HG02759 (cell line): ENCODE results near the gene TMEM115.

ENCODE experiments used
- ATAC-seq: cut with Tn5 transposase; IDR thresholded peaks from one replicate; pipeline ENCODE4 v1.9.1; 2021; ENCODE audit warnings: mild to moderate bottlenecking, moderate library complexity; ENCODE audit not compliant: unreplicated experiment

The TMEM115 gene

DNA sequence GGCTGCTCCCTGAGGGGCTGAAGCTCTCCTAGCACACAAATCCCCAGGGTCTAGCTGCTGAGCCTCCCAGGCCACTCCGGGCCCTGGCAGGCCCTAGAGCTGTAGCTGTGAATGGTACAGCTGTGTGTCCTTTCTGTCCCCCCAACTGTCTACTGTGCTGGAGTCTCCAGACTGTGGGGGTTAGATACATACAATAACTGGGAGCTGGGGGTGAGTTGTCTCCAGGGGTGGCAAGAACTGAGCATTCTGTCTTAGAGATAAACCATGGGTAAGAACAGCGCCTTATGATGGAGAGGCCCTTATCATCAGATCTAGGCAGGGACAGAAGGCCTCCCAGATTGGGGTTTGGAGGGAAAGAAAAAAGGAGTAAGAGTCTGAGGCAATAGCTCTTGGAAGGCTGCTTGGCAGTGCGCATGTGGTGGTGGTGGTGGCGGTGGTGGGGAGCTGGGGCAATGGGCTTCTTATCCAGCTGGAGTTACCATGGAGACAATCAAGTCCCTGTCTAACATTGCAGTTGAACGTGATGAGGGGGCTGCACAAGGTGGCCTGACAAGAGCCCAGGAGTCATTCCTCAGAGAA lies 5.0 kb downstream of the TMEM115 start:
- no peak for ATAC-seq

DNA sequence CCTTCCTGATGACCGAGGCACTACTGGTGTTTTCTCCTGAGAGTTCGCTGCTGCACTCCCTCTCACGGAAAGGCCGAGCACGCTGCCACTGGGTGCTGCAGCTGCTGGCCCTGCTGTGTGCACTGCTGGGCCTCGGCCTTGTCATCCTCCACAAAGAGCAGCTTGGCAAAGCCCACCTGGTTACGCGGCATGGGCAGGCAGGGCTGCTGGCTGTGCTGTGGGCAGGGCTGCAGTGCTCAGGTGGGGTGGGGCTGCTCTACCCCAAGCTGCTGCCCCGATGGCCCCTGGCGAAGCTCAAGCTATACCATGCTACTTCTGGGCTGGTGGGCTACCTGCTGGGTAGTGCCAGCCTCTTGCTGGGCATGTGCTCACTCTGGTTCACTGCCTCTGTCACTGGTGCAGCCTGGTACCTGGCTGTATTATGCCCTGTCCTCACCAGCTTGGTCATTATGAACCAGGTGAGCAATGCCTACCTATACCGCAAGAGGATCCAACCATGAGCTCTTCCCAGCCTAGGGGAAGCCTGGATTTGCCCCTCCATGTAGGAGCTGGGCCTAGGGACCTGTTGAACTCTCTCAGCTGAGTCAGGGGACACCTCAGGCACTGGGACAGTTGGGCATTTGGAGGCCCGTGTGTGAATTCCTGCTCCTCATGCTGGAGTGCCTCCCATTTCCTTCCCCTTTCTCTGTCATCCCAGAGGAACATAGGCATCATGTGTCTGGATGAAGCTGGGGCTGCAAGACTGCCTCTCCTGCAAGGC lies 5.9 kb downstream of the TMEM115 start:
- ATAC-seq = no peak

DNA sequence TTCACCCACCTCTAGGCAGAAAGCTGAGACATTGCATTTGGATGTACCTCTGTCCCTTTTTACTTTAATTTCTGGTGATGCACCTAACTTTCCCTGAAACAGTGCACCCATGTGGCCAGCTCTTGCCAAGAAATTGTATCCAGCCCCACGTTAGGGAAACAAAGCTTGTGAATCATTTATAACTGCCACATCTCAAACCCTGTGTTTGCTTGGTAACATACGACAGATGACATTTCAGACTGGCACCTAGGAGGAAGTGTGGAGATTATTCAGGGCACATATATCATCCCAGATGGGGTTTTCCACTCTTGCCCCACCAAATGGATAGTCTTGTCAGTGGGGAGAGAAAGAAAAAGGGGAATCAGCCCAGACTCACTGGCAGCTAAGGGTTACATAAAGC lies 6.5 kb downstream of the TMEM115 start:
- ATAC-seq = no peak

DNA sequence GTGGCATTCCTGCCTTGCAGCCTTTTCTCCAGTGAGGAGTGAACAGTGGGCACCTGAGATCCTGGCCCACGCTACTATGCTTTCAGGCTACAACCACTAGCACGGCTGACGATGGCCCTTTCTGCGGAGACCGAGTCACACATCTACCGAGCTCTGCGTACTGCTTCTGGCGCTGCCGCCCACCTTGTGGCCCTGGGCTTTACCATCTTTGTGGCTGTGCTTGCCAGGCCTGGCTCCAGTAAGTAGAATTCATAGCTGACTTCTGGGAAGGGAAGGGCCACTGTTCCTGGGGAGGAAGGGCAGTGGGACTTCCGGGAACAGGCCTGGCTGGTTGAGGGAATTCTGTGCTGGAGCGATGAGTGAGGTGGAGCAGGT lies 8.0 kb downstream of the TMEM115 start:
- ATAC-seq = peak; percentile 1

DNA sequence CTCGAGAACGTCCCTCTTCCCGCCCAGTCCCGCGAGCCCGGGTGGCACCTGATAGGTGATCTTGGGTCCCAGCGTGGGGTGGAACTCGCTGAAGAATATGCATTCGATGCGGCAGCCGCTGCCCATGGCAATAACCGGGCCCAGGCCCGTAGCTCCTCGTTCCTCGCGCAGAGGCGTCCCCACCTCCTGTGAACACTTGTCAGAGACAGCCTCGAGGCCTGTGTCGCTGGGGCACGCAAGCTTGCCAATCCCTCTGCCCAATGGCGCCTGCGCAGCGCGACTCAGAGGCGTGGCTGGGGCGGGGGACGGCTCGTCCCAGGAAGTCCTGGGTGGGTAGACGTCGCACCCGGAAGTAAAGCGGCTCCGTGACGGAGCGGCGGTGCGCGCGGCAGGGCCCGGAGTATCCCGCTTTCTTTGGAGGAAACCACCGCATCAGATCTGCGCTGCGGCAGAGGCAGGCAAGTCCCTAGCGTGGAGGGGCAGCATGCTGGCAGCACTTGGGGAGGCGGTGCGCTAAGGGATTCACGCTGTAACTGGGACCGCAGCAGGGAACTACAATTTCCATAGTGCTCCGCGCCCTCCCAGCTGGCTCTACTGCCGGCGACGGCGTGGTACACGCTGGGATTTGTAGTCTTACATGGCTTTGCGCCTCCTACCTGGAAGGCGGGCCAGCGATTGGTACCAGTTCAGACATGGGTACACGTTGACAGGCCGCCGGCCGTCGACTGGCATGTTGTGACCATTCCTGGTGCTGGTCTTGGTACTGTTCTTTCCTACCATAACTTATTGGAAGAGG lies 8.6 kb downstream of the TMEM115 start, which contains the start of the genes CYB561D2 and NPRL2:
CYB561D2 (plus strand) TSS at position 336 of the 796 bp plus-strand sequence. CDS start 572 bp downstream, outside the sequence.
NPRL2 (minus strand) TSS at position 249 of the 796 bp plus-strand sequence; CDS start at position 126, 123 bp downstream.
- ATAC-seq = peak; percentile 88

DNA sequence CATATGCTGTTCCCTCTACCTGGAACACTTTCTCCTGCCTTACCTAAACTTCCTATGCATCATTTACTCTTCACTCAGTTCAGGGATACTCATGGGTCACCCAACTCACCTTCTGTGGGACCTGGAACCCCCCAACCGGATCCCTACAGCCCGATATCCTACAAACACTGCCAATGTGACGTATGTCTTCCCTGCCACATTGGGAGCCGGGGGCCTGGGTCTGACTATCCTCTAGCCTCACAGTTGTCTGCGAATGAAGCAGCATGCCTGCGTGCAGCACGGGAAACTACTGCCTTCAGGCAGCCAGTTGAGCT lies 9.2 kb downstream of the TMEM115 start:
- no peak for ATAC-seq

DNA sequence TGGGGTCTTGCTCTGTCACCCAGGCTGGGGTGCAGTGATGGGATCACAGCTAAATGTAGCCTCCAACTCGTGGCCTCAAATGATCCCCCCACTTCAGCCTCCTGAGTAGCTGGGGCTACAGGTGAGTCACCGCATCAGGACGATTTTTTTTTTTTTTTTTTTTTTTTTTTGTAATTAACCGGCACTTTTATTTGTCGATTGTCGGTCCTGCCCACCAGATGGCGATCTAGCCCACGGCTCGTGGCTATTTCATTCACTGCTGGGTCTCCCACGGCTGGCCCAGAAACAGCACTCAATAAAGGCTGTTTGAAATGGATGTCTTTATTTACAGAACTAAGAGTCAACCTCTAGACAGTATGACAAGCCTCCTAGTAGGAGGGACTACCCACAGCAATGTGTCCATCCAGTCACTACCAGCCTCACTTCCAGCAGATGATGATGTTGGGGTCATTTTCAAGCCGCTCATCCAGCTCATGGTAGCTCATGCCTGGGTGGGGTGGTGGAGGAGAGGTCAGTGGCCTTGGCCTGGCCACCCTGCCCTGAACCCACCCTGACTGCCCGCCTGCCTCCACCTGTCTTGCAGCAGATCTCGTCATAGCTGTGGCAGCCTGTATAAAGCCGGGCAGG lies 12.0 kb downstream of the TMEM115 start:
- no peak for ATAC-seq

DNA sequence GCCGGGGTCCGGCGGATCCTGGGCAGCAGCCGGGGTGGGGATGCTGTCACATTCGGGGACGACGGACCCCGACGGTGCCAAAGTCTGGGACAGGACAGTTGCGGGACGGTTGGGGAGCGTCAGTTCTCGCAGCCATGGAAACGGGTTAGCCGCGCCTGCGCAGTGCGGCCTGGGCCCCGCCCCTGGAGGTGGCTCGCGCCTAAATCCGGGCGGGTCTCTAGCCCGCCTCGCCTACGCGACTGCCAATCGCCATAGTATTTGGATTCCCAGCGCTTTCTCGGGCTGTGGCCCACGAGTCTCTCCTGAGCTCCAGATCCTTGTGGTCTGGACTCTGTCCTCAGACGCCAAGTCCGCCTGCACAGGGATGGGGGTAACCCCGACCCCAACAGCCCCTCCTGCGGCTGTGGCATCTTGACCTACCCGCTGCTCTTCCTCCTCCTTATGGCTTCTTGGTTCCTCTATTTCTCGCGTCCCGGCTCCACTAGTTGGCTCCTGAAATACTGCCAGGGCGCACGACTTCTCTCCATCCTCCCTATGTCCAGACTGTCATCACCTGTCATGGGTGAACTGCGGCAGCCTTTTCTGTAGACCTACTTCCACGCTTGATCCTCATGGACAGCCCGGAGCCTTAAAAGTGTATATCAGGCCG lies 13.6 kb downstream of the TMEM115 start, which contains the start of gene ZMYND10:
ZMYND10 (minus strand) TSS at position 147 of the 649 bp plus-strand sequence. CDS start 153 bp downstream, outside the sequence.
- ATAC-seq = no peak

DNA sequence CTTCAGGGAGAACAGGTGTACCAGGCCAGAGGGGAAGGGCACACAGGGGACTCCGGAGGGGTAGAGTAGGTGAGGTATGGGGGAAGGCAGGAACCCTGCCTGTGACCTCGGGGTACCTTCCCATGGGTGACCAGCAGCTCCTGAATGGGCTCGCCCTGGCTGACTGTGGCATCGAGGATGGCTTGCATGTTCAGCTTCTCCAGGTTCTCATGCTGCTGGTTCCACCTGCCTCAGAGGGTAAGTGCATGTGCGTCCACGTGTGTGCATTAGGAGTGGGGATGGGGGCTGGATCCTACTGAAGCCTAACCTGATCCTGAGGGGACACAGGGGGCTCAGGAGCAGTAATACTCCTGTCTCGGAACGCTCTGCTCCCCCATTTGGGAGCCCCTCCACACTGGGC lies 14.3 kb downstream of the TMEM115 start:
- ATAC-seq = no peak

DNA sequence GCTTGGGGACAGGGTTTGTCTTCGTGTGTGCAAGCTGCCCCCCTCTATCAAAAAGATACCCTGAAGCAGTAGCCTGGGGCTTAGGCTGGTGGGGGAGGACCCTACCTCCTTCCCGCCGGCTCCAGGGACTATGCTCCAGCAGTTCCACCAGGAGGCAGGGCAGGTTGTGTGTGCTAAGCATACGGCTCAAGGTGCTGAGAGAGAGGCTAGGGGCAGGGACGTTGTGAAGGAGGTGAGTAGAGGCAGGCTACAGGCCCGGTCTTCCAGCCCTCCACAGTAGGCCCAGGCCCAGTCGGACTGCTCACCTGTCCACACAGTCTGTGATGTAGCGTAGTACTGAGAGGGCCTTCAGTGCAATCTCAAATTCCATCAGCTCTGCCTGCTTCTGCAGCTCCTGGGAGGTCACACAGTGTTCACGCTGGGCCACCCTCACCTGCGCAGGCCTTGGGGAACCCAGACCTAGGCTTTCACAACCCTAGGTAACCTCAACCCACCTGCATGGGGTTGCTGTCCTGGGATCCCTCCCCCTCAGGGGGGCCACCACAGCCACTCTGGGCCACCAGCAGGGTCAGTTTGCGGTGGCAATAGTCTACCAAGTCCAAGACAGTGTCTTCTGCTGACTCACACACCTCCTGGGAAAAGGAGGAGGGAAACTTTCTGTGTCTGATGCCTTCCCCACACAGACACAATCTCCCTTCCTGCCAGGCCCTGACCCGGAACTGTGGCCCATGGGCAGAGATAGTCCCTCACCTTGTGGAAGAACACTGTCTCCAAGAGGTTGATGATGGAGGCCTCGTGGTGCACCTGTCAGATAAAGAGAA lies 16.3 kb downstream of the TMEM115 start:
- ATAC-seq = no peak

DNA sequence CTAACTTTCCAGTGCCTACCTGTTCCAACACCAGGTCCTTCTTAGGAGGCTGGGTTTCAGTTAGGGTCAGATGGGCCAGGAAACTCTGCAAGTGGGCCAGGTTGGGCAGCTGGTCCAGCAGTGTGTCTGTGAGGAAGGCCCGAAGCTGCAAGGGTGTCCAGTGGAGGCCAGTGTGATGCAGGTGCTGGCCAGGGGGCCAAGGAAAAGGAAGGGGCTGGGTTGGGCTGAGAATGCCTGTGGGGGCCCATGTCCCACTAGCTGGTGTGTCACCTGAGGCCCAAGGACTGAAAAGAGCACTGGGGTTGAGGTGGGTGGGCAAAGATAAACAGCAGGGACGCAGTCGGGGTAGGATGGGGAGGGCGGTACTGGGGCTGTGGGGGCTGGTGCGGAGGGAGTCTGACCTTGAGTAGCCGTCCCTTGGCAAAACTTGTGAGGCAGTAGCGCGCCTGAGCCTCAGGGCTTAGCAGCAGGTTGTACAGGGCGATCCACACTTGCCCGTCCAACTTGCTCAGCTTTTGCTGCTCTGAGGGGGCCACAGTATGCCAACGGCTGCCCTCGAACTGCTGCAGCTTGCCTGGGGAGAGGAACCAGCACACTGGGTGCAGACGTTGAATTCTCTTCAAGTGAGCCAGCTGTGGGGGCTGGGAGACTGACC lies 17.2 kb downstream of the TMEM115 start:
- no peak for ATAC-seq

DNA sequence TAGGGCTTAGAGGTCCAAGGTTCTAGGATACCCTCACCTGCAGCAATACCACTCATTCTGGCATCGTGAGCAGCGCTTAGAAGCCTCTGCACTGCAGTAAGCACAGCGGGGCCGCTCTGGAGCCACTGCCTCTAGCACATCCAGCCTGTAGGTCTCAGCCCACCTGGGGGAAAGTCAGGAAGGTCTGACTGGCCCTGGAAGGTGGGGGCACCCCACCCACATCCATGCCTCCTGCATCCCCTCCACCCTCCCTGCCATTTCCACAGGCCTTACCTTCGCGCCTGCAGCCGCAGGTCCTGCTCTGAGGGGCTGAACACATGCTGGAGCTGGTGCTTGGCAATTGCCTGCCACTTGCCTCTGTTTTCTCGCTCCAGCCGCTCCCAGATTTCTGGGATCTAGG lies 17.8 kb downstream of the TMEM115 start:
- no peak for ATAC-seq

DNA sequence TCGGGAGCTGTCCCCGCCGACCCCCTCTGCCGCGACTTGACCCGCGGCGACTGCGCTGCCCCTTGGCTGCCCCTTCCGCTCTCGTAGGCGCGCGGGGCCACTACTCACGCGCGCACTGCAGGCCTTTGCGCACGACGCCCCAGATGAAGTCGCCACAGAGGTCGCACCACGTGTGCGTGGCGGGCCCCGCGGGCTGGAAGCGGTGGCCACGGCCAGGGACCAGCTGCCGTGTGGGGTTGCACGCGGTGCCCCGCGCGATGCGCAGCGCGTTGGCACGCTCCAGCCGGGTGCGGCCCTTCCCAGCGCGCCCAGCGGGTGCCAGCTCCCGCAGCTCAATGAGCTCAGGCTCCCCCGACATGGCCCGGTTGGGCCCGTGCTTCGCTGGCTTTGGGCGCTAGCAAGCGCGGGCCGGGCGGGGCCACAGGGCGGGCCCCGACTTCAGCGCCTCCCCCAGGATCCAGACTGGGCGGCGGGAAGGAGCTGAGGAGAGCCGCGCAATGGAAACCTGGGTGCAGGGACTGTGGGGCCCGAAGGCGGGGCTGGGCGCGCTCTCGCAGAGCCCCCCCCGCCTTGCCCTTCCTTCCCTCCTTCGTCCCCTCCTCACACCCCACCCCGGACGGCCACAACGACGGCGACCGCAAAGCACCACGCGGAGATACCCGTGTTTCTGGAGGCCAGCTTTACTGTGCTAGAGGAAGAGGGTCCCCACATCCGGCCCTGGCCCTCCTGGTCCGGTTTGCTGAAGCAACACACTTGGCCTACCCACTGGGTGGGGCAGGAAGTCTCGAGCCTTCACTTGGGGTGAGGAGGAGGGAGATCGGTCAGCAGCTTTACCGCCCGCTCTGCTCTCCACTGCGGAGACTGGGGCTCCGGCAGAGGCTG lies 18.6 kb downstream of the TMEM115 start, which contains the start of gene RASSF1:
RASSF1 (minus strand) TSS at position 389 of the 882 bp plus-strand sequence; CDS start at position 358, 31 bp downstream.
- peak; percentile 24 for ATAC-seq

DNA sequence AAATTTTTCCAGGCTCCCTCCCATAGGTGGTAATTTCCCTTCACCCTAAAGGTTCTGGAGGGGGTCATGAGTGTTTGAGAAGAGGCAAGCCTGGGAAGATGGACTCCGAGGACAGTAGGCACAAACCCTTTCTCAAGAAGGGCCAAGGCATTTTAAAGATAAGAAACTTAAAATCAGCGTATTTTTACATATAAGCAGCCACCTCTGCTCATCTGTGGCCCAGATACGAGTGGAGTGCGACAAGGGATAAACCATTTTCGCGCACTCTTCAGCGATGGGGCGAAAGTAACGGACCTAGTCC lies 19.2 kb downstream of the TMEM115 start:
- ATAC-seq = no peak

DNA sequence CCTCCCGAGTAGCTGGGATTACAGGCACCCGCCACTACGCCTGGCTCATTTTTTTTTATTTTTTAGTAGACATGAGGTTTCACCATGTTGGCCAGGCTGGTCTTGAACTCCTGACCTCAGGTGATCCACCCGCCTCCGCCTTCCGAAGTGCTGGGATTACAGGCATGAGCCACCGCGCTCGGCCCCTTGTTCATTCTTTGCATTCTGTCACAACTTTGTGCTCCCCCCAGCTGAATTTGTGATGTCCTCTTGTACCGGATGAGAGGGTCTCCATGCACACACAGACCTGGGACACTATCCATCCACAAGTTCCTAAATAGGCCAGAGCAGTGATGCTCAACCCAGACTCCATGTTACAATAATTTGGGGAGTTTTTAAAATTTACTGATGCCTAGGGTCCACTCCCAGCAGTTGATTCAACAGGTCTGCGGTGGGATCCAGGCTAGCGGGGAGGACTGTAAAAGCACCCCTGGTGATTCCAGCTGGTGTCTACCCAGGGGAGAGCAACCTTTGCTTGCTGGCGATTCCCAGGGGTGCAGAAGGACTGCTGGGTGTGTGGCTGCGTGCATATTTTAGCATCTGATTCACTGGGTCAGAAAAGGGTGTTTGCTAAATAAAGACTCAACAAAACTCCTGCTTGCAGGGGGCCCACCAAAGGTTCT lies 19.7 kb downstream of the TMEM115 start:
- ATAC-seq = no peak

DNA sequence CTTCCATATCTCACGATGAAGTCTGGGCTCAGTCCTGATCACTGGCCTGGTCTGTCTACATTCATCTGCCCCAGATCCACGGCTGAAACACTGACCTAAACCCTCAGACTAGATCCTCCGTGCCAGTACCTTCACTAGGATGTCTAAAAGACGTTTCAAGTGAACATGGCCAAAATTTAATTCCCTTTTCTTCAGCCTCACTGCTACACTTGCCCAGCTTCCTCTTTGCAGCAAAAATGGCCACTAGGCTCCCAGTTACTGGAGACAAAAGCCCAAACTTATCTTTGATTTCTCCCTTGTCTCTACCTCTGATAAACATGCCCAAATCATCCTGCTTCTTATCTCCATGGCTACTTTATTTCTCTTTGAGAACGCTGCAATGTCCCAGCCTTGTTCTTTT lies 20.4 kb downstream of the TMEM115 start:
- no peak for ATAC-seq

DNA sequence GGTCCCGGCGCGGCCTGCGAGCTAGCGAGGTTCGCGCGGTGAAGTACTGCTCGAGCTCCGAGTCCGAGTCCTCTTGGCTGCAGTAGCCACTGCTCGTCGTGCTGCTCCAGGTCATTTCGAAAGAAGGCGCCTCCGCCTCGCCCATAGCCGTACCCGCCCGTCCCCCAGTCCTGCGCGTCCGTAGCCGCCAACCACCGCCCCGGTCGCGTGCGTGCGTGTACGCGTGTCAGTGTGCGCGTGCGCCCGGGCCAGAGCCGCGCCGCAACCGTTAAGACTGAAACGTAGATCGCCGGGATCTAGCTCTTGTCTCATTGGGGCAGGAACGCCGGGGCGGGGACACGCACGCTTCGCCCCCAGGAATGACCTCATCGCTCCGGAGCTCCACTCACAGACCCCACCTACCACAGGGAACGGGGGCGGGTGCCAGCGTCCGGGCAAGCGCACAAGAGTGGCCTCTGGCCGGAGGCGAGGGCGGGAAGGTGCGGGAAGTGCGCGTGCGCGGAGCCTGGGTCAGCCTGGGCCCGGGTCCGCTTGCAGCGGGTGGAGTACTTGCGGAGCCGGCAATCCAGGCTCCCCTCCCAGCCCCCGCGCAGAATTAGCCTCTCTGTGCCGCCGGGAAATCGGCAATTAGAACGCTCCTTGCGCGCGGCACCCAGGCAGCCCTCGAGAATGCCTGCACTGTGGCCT lies 22.0 kb downstream of the TMEM115 start:
- peak; percentile 70 for ATAC-seq
